IMR-90 (cell line): ENCODE data around the gene SIKE1. TPM values are rescaled to one million over a fixed set of nuclear protein-coding genes. Genes with fewer than 3 reads are reported as not detected.

Source experiments
- ATAC-seq: fragments of 200-7000 bp; cut with Tn5 transposase; 2 replicates; pipeline ENCODE4 v1.9.1; 2020; ENCODE audit warnings: low read depth, mild to moderate bottlenecking, moderate library complexity
- BruUV-seq: library from RNA; stranded (reverse); fragments of 400-500 nt; replicated peaks from 2 replicates; lab custom pipeline; 2021; lab: Mats Ljungman, UMichigan
- CTCF ChIA-PET: fragments of 300-600 bp; formaldehyde crosslinking; extraction: SDS; loops from one replicate; lab custom pipeline; 2021; ENCODE audit warnings: antibody characterized with exemption; lab: Yijun Ruan, JAX
- POLR2A ChIA-PET: fragments of 300-600 bp; sonication (Branson Sonifier 250); formaldehyde crosslinking; loops from one replicate; lab custom pipeline; 2022; ENCODE audit warnings: antibody characterized with exemption; ENCODE audit not compliant: unreplicated experiment; lab: Charles Lee
- DNase-seq: peaks from one replicate; pipeline ENCODE4 v3.0.0; 2013
- H2AFZ ChIP-seq: replicated peaks from 2 replicates; pipeline ENCODE3; 2013; ENCODE audit warnings: low read length, mild to moderate bottlenecking; ENCODE audit not compliant: poor library complexity
- H2AK5ac ChIP-seq: 2 replicates; pipeline ENCODE4 v1.6.1; 2013; ENCODE audit warnings: low read depth, low read length, inconsistent platforms
- H2AK9ac ChIP-seq: replicated peaks from 2 replicates; pipeline ENCODE3; 2013; ENCODE audit warnings: mild to moderate bottlenecking, low read depth, low read length, moderate library complexity; ENCODE audit not compliant: poor library complexity
- H2BK120ac ChIP-seq: 2 replicates; pipeline ENCODE4 v1.6.1; 2013; ENCODE audit warnings: low read depth, low read length, inconsistent platforms
- H2BK15ac ChIP-seq: 3 replicates; pipeline ENCODE4 v1.6.1; 2013; ENCODE audit warnings: low read depth, low read length, inconsistent platforms
- H2BK20ac ChIP-seq: 2 replicates; pipeline ENCODE4 v1.6.1; 2013; ENCODE audit warnings: low read depth, mild to moderate bottlenecking, inconsistent platforms, low read length, moderate library complexity
- H2BK5ac ChIP-seq: 2 replicates; pipeline ENCODE4 v1.6.1; 2013; ENCODE audit warnings: mild to moderate bottlenecking, low read depth, low read length, inconsistent platforms; ENCODE audit not compliant: poor library complexity, severe bottlenecking
- H3K14ac ChIP-seq: replicated peaks from 2 replicates; pipeline ENCODE4 v1.6.1; 2013; ENCODE audit warnings: low read depth, low read length, inconsistent platforms
- H3K18ac ChIP-seq: 2 replicates; pipeline ENCODE4 v1.6.1; 2013; ENCODE audit warnings: low read depth, low read length, control low read depth
- H3K23ac ChIP-seq: 2 replicates; pipeline ENCODE4 v1.6.1; 2013; ENCODE audit warnings: low read depth, low read length, inconsistent platforms
- H3K27ac ChIP-seq: 2 replicates; pipeline ENCODE4 v1.5.1; 2013; ENCODE audit warnings: mild to moderate bottlenecking, control low read depth, low read length; ENCODE audit not compliant: insufficient read depth
- H3K27me3 ChIP-seq: 2 replicates; pipeline ENCODE4 v1.6.1; 2013; ENCODE audit warnings: low read length; ENCODE audit not compliant: control insufficient read depth, insufficient read depth
- H3K36me3 ChIP-seq: 2 replicates; pipeline ENCODE4 v1.6.1; 2013; ENCODE audit warnings: low read length, mixed read lengths; ENCODE audit not compliant: control insufficient read depth, insufficient read depth
- H3K4ac ChIP-seq: 2 replicates; pipeline ENCODE4 v1.6.1; 2013; ENCODE audit warnings: low read depth, low read length, inconsistent platforms
- H3K4me1 ChIP-seq: 2 replicates; pipeline ENCODE4 v1.6.1; 2013; ENCODE audit warnings: low read length, mixed read lengths; ENCODE audit not compliant: control insufficient read depth, insufficient read depth
- H3K4me2 ChIP-seq: 2 replicates; pipeline ENCODE4 v1.6.1; 2013; ENCODE audit warnings: low read depth, mild to moderate bottlenecking, control low read depth, low read length, moderate library complexity
- H3K4me3 ChIP-seq: 2 replicates; pipeline ENCODE4 v1.5.1; 2013; ENCODE audit warnings: low read depth, mild to moderate bottlenecking, control low read depth, low read length, moderate library complexity; ENCODE audit not compliant: insufficient read depth
- H3K56ac ChIP-seq: 2 replicates; pipeline ENCODE4 v1.6.1; 2013; ENCODE audit warnings: low read length, inconsistent platforms; ENCODE audit not compliant: insufficient read depth; ENCODE audit errors: extremely low read depth
- H3K79me1 ChIP-seq, 2 experiments: 2 replicates each; pipeline ENCODE4 v1.6.1; 2013; ENCODE audit warnings: low read length in 2 of 2, inconsistent platforms in 1 of 2, low read depth in 1 of 2
- H3K9ac ChIP-seq: 2 replicates; pipeline ENCODE4 v1.6.1; 2013; ENCODE audit warnings: low read depth, low read length, control low read depth
- H3K9me1 ChIP-seq: 2 replicates; pipeline ENCODE4 v1.6.1; 2013; ENCODE audit warnings: low read length, inconsistent platforms; ENCODE audit not compliant: insufficient read depth
- H3K9me3 ChIP-seq: 2 replicates; pipeline ENCODE4 v1.6.1; 2013; ENCODE audit warnings: low read length; ENCODE audit not compliant: control insufficient read depth, insufficient read depth
- H4K20me1 ChIP-seq: 2 replicates; pipeline ENCODE4 v1.6.1; 2013; ENCODE audit warnings: low read length, inconsistent platforms; ENCODE audit not compliant: insufficient read depth
- H4K5ac ChIP-seq: 2 replicates; pipeline ENCODE4 v1.6.1; 2013; ENCODE audit warnings: mild to moderate bottlenecking, low read depth, low read length, control low read depth
- H4K8ac ChIP-seq, 2 experiments: 2 replicates each; pipeline ENCODE4 v1.6.1; 2013; ENCODE audit warnings: low read depth in 2 of 2, low read length in 2 of 2, control low read depth in 1 of 2, inconsistent platforms in 1 of 2
- H4K91ac ChIP-seq: 2 replicates; pipeline ENCODE4 v1.6.1; 2013; ENCODE audit warnings: low read depth, low read length, inconsistent platforms; ENCODE audit not compliant: insufficient read depth
- BHLHE40 ChIP-seq: fragments of 150-350 bp; IDR thresholded peaks from 2 replicates; pipeline ENCODE4 v1.6.1; 2016; ENCODE audit warnings: mild to moderate bottlenecking, low read depth, low read length
- MAFK ChIP-seq: IDR thresholded peaks from 2 replicates; pipeline ENCODE4 v1.6.1; 2012; ENCODE audit warnings: low read depth, low read length, improper control_type of control experiment
- MAZ ChIP-seq: IDR thresholded peaks from 2 replicates; pipeline ENCODE4 v1.6.1; 2012; ENCODE audit warnings: low read depth, mild to moderate bottlenecking, low read length, improper control_type of control experiment, moderate library complexity, borderline replicate concordance
- RAD21 ChIP-seq: IDR thresholded peaks from 2 replicates; pipeline ENCODE4 v1.6.1; 2012; ENCODE audit warnings: low read length, improper control_type of control experiment
- RCOR1 ChIP-seq: IDR thresholded peaks from 2 replicates; pipeline ENCODE4 v1.6.1; 2012; ENCODE audit warnings: mild to moderate bottlenecking, low read length, improper control_type of control experiment; ENCODE audit not compliant: insufficient replicate concordance
- WGBS, 2 experiments: methylation state at CpG; one replicate each; pipeline versions ENCODE4 v1.1.5 to v1.1.7; 2013; ENCODE audit warnings: missing lambda C conversion rate in 2 of 2; ENCODE audit not compliant: insufficient read length in 1 of 2; ENCODE audit errors: extremely low coverage in 2 of 2; 5-methylcytosine and 5-hydroxymethylcytosine counted together
- dilution Hi-C: fragments of 300-500 bp; cut with HindIII; formaldehyde crosslinking; loops from one replicate; pipeline ENCODE4 v1.14.3; 2018; ENCODE audit warnings: low sequenced_read_pairs; ENCODE audit not compliant: unreplicated experiment
- in situ Hi-C: fragments of 300-500 bp; cut with MboI; formaldehyde crosslinking; loops from 3 replicates; pipeline ENCODE4 v1.14.3; 2019; ENCODE audit warnings: low sequenced_read_pairs, inconsistent platforms, mixed read lengths
- intact Hi-C: fragments of 100-400 bp; cut with micrococcal nuclease; formaldehyde crosslinking; loops from 2 replicates; pipeline ENCODE4 v1.10.0; 2022
- polyA plus RNA-seq, 3 experiments: library from polyadenylated mRNA; depleted of rRNA; stranded (reverse); fragments of >200 nt; gene quantifications; 2 replicates each; pipeline ENCODE4 v1.2.3, GENCODE V29; 2012; ENCODE audit warnings: low replicate concordance in 1 of 3
- total RNA-seq: library from RNA; depleted of rRNA; stranded (reverse); fragments of >200 nt; gene quantifications from 2 replicates; pipeline ENCODE4 v1.2.3, GENCODE V29; 2012
- TF ChIP-seq, protein P1 (sequence below): fragments of 150-350 bp; IDR thresholded peaks from 2 replicates; pipeline ENCODE4 v1.6.1; 2016; ENCODE audit warnings: low read depth, mild to moderate bottlenecking, low read length, moderate library complexity, borderline replicate concordance

Gene SIKE1
- total and polyA plus RNA-seq, 2 of the 4 experiments (the other 2 are of a cell fraction), result 20.9 to 49.1 TPM

- Histone ChIP-seq H4K8ac (no peak overlapping the region; a peak in 1 of 4 replicates), H3K9me3 (no peaks in the 10 kb centered on the region), H2AK5ac (no peak overlapping the region), H3K4ac (0 out of 2 replicates have a peak overlapping the region, but pooled peaks have one; percentile 25), H2AK9ac (peak overlapping the region; percentile 95), H3K4me2 (peak overlapping the region; percentile 86), H3K56ac (peak overlapping the region; percentile 81; the same call in 1 of the 2 replicates), H2BK120ac (no peak overlapping the region), H3K18ac (no peak overlapping the region), H3K23ac (0 out of 2 replicates have a peak overlapping the region, but pooled peaks have one; percentile 56), H2BK5ac (peak overlapping the region; percentile 47), H4K20me1 (peaks cover 65% of the 10 kb centered on the region), H3K4me1 (peaks cover 4% of the 10 kb centered on the region), H3K14ac (peak overlapping the region; percentile 86; the same call in 1 of the 2 replicates), H2BK20ac (no peak overlapping the region), H3K9ac (peak overlapping the region; percentile 91), H2BK15ac (no peak overlapping the region), H4K5ac (no peak overlapping the region), H3K27ac (peak overlapping the region; percentile 81), H2AFZ (no peak overlapping the region), H4K91ac (no peak overlapping the region), H3K27me3 (no peaks in the 10 kb centered on the region), H3K79me1 (peaks cover 0 to 24% of the 10 kb centered on the region in 2 experiments; a peak in 2 of 4 replicates), H3K36me3 (no peaks in the 10 kb centered on the region), H3K9me1 (peaks cover 4% of the 10 kb centered on the region; the same call in 1 of the 2 replicates), H3K4me3 (peak overlapping the region; percentile 67)
- DNase-seq (peak; percentile 45), ATAC-seq (no peak)
- no peak for TF ChIP-seq RAD21
- no peak for TF ChIP-seq RCOR1
- TF ChIP-seq, protein P1, sequence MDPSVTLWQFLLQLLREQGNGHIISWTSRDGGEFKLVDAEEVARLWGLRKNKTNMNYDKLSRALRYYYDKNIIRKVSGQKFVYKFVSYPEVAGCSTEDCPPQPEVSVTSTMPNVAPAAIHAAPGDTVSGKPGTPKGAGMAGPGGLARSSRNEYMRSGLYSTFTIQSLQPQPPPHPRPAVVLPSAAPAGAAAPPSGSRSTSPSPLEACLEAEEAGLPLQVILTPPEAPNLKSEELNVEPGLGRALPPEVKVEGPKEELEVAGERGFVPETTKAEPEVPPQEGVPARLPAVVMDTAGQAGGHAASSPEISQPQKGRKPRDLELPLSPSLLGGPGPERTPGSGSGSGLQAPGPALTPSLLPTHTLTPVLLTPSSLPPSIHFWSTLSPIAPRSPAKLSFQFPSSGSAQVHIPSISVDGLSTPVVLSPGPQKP, result no peak
- TF ChIP-seq BHLHE40, result no peak
- TF ChIP-seq MAZ, result no peak
- TF ChIP-seq MAFK, result no peak
- intact Hi-C loops, result loop anchor here (1.0 to 5.0 kb wide), 2 partner anchors 779 to 839 kb away; partner anchors contain the start of gene OLFML3
- POLR2A ChIA-PET, result interaction anchor here (0.7 kb wide), 1 partner anchor 40 kb away, joined by 3 read pairs; the partner anchor contains the start of gene NRAS
- TSS peak; percentile 28 for BruUV-seq
- in situ Hi-C loops, result no loop called here
- dilution Hi-C loops, result no loop called here
- CTCF ChIA-PET, result no interaction called here
- WGBS, 2 experiments, result 17% methylated on average over 3 of the region's 14 CpGs; no CpG with 5 or more reads in 1 of the 2 experiments
Measured at GRCh38 chr1:114756009-114756892, 24.2 kb downstream of the SIKE1 start.
